ENCODE data around the gene LRRC74A. TPM values are rescaled to one million over a fixed set of nuclear protein-coding genes. Genes with fewer than 3 reads are reported as not detected.

The LRRC74A gene
- polyA plus RNA-seq (not detected in 3 replicates), polyA minus RNA-seq (not detected in 3 replicates)
- not detected for polyA plus RNA-seq (2011; ENCODE audit: low read depth)
- not detected in 2 replicates for polyA plus RNA-seq (2011; cell fraction: cytosol; rRNA removed)
- polyA plus RNA-seq (2011; cell fraction: nucleus; rRNA removed) = not detected in 2 replicates
- not detected in 2 replicates for polyA plus RNA-seq (2012; ENCODE audit: low replicate concordance)
- polyA minus RNA-seq (2011; cell fraction: cytosol; rRNA and poly(A)+ RNA removed) = not detected
- not detected in 2 replicates for polyA minus RNA-seq (2011; cell fraction: nucleus; rRNA and poly(A)+ RNA removed)

GRCh38 chr14:76826122-76826521, at the start of gene LRRC74A:
TSS of gene LRRC74A (plus strand) at chr14:76826408. CDS start at chr14:76826698, 290 bp downstream.
- Histone ChIP-seq H3K4me3 (ENCODE audit: control insufficient read depth in 2 of 3, extremely low read depth in 1 of 3, insufficient read depth in 2 of 3, low read depth in 1 of 3, low read length in 3 of 3) (no peak within 1 kb of the TSS), H3K27me3 (ENCODE audit: control insufficient read depth, extremely low read depth, insufficient read depth, low read length) (peaks cover 5% of the 10 kb centered on the region), H3K9me1 (ENCODE audit: control insufficient read depth, extremely low read depth, insufficient read depth, low read length) (no peaks in the 10 kb centered on the region), H3K4me2 (ENCODE audit: control insufficient read depth, extremely low read depth, insufficient read depth, low read depth, low read length) (no peak within 1 kb of the TSS), H3K4me1 (ENCODE audit: control insufficient read depth, extremely low read depth, insufficient read depth, low read length) (no peaks in the 10 kb centered on the region), H2AFZ (ENCODE audit: control insufficient read depth, low read length) (no peak within 1 kb of the TSS), H3K27ac (ENCODE audit: control insufficient read depth, insufficient read depth, low read length) (no peak within 1 kb of the TSS), H4K20me1 (ENCODE audit: control insufficient read depth, extremely low read depth, insufficient read depth, low read length) (no peaks in the 10 kb centered on the region), H3K79me2 (ENCODE audit: control insufficient read depth, insufficient read depth, low read length) (no peaks in the 10 kb centered on the region), H3K9ac (ENCODE audit: control insufficient read depth, extremely low read depth, insufficient read depth, low read length) (no peak within 1 kb of the TSS), H3K36me3 (ENCODE audit: control insufficient read depth in 2 of 2, extremely low read depth in 1 of 2, insufficient read depth in 2 of 2, low read length in 2 of 2) (no peaks in the 10 kb centered on the region), H3K9me3 (ENCODE audit: control insufficient read depth, low read depth, low read length) (no peaks in the 10 kb centered on the region)
- no peak for TF ChIP-seq CTCF (optimal IDR thresholded peaks at IDR 0.05 in 1 of 3, IDR thresholded peaks at IDR 0.05 in 1 of 3, conservative IDR thresholded peaks at IDR 0.05 in 1 of 3; ENCODE audit: extremely low read depth in 1 of 3, insufficient read depth in 2 of 3, low read length in 3 of 3)
- no peak for TF ChIP-seq EZH2 (IDR thresholded peaks at IDR 0.05; ENCODE audit: low read length)
- dilution Hi-C loops (cut with MboI; ENCODE audit: extremely low pct_ligation_motif_present, low sequenced_read_pairs) = no loop called here
- FAIRE-seq (no peak), DNase-seq (ENCODE audit: low read depth, low spot score) (no peak)

- no peaks in the 10 kb centered on the region for H3K9me3 ChIP-seq (ENCODE audit: control insufficient read depth, low read depth, low read length)
- H3K27me3 ChIP-seq (ENCODE audit: control insufficient read depth, extremely low read depth, insufficient read depth, low read length) = peaks cover 5% of the 10 kb centered on the region
- dilution Hi-C loops (cut with MboI; ENCODE audit: extremely low pct_ligation_motif_present, low sequenced_read_pairs) = no loop called here
- H3K9me1 ChIP-seq (ENCODE audit: control insufficient read depth, extremely low read depth, insufficient read depth, low read length) = no peaks in the 10 kb centered on the region
- H3K4me1 ChIP-seq (ENCODE audit: control insufficient read depth, extremely low read depth, insufficient read depth, low read length) = peaks cover 15% of the 10 kb centered on the region
- no peak overlapping the region for H3K4me3 ChIP-seq (ENCODE audit: control insufficient read depth in 2 of 3, extremely low read depth in 1 of 3, insufficient read depth in 2 of 3, low read depth in 1 of 3, low read length in 3 of 3)
- no peak overlapping the region for H2AFZ ChIP-seq (ENCODE audit: control insufficient read depth, low read length)
- H3K27ac ChIP-seq (ENCODE audit: control insufficient read depth, insufficient read depth, low read length) = no peak overlapping the region
- TF ChIP-seq CTCF (optimal IDR thresholded peaks at IDR 0.05 in 1 of 3, IDR thresholded peaks at IDR 0.05 in 1 of 3, conservative IDR thresholded peaks at IDR 0.05 in 1 of 3; ENCODE audit: extremely low read depth in 1 of 3, insufficient read depth in 2 of 3, low read length in 3 of 3) (no peak), EZH2 (IDR thresholded peaks at IDR 0.05; ENCODE audit: low read length) (no peak)
- H3K9ac ChIP-seq (ENCODE audit: control insufficient read depth, extremely low read depth, insufficient read depth, low read length) = no peak overlapping the region
- FAIRE-seq (no peak), DNase-seq (ENCODE audit: low read depth, low spot score) (no peak)
- peaks cover 0 to 6% of the 10 kb centered on the region in 2 experiments for H3K36me3 ChIP-seq (ENCODE audit: control insufficient read depth in 2 of 2, extremely low read depth in 1 of 2, insufficient read depth in 2 of 2, low read length in 2 of 2)
- no peaks in the 10 kb centered on the region for H4K20me1 ChIP-seq (ENCODE audit: control insufficient read depth, extremely low read depth, insufficient read depth, low read length)
- no peaks in the 10 kb centered on the region for H3K79me2 ChIP-seq (ENCODE audit: control insufficient read depth, insufficient read depth, low read length)
- no peak overlapping the region for H3K4me2 ChIP-seq (ENCODE audit: control insufficient read depth, extremely low read depth, insufficient read depth, low read depth, low read length)
Observed at GRCh38 chr14:76776428-76777251, 49.6 kb upstream of the LRRC74A start.

Data from keratinocyte (primary cell).